ENCODE results near the gene TMEM52.

GRCh38 chr1:1959459-1959839 is 40.4 kb upstream of the TMEM52 start:
- TF ChIP-seq EZH2 (IDR thresholded peaks at IDR 0.05; ENCODE audit: borderline replicate concordance, insufficient read depth, low read length, poor library complexity, severe bottlenecking) = no peak
- no peak for TF ChIP-seq CTCF (IDR thresholded peaks at IDR 0.05; ENCODE audit: poor library complexity, severe bottlenecking)
- no peak for TF ChIP-seq EP300 (conservative IDR thresholded peaks at IDR 0.05; ENCODE audit: poor library complexity, severe bottlenecking)
- no peak for TF ChIP-seq POLR2AphosphoS5 (IDR thresholded peaks at IDR 0.05)
- no peak for TF ChIP-seq TAF1 (IDR thresholded peaks at IDR 0.05; ENCODE audit: low read depth)
- no peak for TF ChIP-seq MXI1 (conservative IDR thresholded peaks at IDR 0.05; ENCODE audit: poor library complexity, severe bottlenecking)
- no peak for TF ChIP-seq RAD21 (conservative IDR thresholded peaks at IDR 0.05)
- TF ChIP-seq REST (IDR thresholded peaks at IDR 0.05; ENCODE audit: borderline replicate concordance) = no peak
